Psoas muscle (tissue), 8 donors: ENCODE measurements around the gene HMGN3. TPM values are rescaled to one million over a fixed set of nuclear protein-coding genes. Genes with fewer than 3 reads are reported as not detected.

Experiments
- ATAC-seq, 4 donors: fragments of 200-7000 bp; cut with Tn5 transposase; one replicate each; pipeline ENCODE4 v1.9.1; 2020; ENCODE audit warnings: moderate library complexity in 3 of 4, mild to moderate bottlenecking in 2 of 4
- DNase-seq, 2 donors: peaks; one replicate each; pipeline ENCODE4 v3.0.0-alpha.2; 2020
- H3K27ac ChIP-seq: fragments of 200-600 bp; one replicate; pipeline ENCODE4 v1.8.0; 2022
- H3K27me3 ChIP-seq, 3 donors: fragments of 200-600 bp in 1 of 3; one replicate each; pipeline versions ENCODE4 v1.6.1 to v1.8.0; 2013 to 2022; ENCODE audit warnings: low read length in 2 of 3, mild to moderate bottlenecking in 2 of 3, moderate library complexity in 1 of 3; ENCODE audit not compliant: insufficient read depth in 3 of 3
- H3K36me3 ChIP-seq, 2 donors: fragments of 200-600 bp in 1 of 2; one replicate each; pipeline versions ENCODE4 v1.6.1 to v1.8.0; 2013 to 2022; ENCODE audit warnings: low read depth in 1 of 2, mild to moderate bottlenecking in 1 of 2, moderate library complexity in 1 of 2; ENCODE audit not compliant: insufficient read depth in 1 of 2
- H3K4me1 ChIP-seq: fragments of 200-600 bp; one replicate; pipeline ENCODE4 v1.8.0; 2022
- H3K4me3 ChIP-seq: fragments of 200-600 bp; one replicate; pipeline ENCODE4 v1.8.0; 2022; ENCODE audit warnings: mild to moderate bottlenecking
- H3K9me3 ChIP-seq: fragments of 200-600 bp; one replicate; pipeline ENCODE4 v1.8.0; 2022
- WGBS, 3 donors: extraction: QIAGEN DNeasy Blood & Tissue Kit; methylation state at CpG; one replicate each; pipeline versions ENCODE4 v1.1.6 to v1.1.7; 2013; 5-methylcytosine and 5-hydroxymethylcytosine counted together
- intact Hi-C, 2 donors: fragments of 100-400 bp; cut with DNase I; formaldehyde crosslinking; loops; one replicate each; pipeline versions ENCODE4 v1.11.0 to v1.14.2; 2022
- polyA plus RNA-seq, 3 donors: library from polyadenylated mRNA; stranded (reverse); fragments of 200-250 nt; gene quantifications; one replicate each; pipeline ENCODE4 v1.2.3, GENCODE V29; 2013
- total RNA-seq, 4 donors: library from RNA; stranded (reverse); fragmentation: NEBNext Ultra II Directional in 2 of 4; extraction: Animal tissue kit (Norgen Biotek cat#: 25700) in 2 of 4; gene quantifications; one replicate each; pipeline versions ENCODE4 v1.2.1 to v1.2.4, GENCODE V29; 2021 to 2023
- TF ChIP-seq, protein P1 (sequence below): fragments of 200-600 bp; IDR thresholded peaks from one replicate; pipeline ENCODE4 v1.8.0; 2022; ENCODE audit warnings: antibody characterized with exemption
- donor health status: healthy with polysubstance abuse.
- donor health status: DM: no; HTN: no; CAD: no; lungs with moderate emphysema.
- donor health status: Bipolar disorder and iron deficiency.
- donor health status: healthy.
- donor health status: DM: yes; HTN: yes; CAD: no.
- donor health status: DM: no; HTN: no; CAD: no.
- donor health status: DM: no; HTN: no; CAD: no.
- donor health status: DM: yes; HTN: yes; CAD: no.

HMGN3 gene
- total and polyA plus RNA-seq, 7 donors: 20.5 to 50.1 (median 38.6) TPM

DNA sequence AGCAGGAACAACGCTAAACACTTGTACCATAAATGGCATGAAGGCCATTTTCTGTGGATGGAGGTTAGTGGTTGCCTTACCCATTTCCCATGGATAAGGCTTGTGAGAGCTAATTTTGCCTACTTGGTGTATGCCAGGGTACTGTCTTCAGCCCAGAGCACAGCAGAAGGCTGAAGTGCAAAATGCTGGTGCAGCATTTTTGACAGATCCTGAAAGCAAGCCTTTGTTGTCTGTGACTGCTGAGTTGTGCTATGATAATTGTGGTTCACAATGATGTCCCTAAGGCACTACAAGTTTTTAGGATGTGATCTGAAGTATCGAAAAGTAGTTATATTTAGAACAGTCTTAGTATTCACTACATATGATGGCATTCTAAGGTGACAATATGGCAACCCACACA is 14.7 kb upstream of the HMGN3 start:
- no peak for DNase-seq
- TF ChIP-seq, protein P1, sequence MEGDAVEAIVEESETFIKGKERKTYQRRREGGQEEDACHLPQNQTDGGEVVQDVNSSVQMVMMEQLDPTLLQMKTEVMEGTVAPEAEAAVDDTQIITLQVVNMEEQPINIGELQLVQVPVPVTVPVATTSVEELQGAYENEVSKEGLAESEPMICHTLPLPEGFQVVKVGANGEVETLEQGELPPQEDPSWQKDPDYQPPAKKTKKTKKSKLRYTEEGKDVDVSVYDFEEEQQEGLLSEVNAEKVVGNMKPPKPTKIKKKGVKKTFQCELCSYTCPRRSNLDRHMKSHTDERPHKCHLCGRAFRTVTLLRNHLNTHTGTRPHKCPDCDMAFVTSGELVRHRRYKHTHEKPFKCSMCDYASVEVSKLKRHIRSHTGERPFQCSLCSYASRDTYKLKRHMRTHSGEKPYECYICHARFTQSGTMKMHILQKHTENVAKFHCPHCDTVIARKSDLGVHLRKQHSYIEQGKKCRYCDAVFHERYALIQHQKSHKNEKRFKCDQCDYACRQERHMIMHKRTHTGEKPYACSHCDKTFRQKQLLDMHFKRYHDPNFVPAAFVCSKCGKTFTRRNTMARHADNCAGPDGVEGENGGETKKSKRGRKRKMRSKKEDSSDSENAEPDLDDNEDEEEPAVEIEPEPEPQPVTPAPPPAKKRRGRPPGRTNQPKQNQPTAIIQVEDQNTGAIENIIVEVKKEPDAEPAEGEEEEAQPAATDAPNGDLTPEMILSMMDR: no peak

DNA sequence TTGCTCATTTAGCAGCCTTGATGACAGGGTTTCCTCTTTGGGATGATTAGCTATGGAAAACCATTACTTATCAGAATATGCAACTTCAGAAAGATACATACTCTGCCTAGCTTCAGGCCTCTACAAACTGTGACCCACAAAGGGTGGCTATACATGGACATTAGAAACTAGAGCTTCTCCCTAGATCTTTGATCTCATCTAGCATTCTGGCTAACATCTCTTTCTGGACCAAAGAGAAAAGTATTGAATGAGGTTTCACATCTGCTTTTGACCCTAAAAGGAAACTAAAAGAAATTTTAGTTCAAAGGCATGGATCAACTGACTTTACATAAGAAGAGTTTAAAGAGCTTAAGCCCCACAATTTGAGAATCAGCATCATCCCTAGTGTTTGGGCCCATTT is 12.4 kb upstream of the HMGN3 start:
- no peak overlapping the region for H3K27ac ChIP-seq
- intact Hi-C loops: no loop called here
- H3K36me3 ChIP-seq: no peaks in the 10 kb centered on the region
- ATAC-seq: no peak
- no peak overlapping the region for H3K4me3 ChIP-seq
- no peaks in the 10 kb centered on the region for H3K27me3 ChIP-seq
- no peak for DNase-seq
- TF ChIP-seq, protein P1: no peak
- H3K4me1 ChIP-seq: peaks cover 8% of the 10 kb centered on the region
- H3K9me3 ChIP-seq: no peaks in the 10 kb centered on the region

More for the DNA sequence above, 14.7 kb upstream of the HMGN3 start:
- intact Hi-C loops: no loop called here
- H3K9me3 ChIP-seq: no peaks in the 10 kb centered on the region
- H3K4me3 ChIP-seq: no peak overlapping the region
- no peak overlapping the region for H3K27ac ChIP-seq
- no peaks in the 10 kb centered on the region for H3K27me3 ChIP-seq
- H3K4me1 ChIP-seq: peaks cover 8% of the 10 kb centered on the region
- H3K36me3 ChIP-seq: no peaks in the 10 kb centered on the region
- no peak for ATAC-seq
- WGBS, 3 donors: 77 to 84% (median 80%) methylated on average over 2 of the region's 2 CpGs

DNA sequence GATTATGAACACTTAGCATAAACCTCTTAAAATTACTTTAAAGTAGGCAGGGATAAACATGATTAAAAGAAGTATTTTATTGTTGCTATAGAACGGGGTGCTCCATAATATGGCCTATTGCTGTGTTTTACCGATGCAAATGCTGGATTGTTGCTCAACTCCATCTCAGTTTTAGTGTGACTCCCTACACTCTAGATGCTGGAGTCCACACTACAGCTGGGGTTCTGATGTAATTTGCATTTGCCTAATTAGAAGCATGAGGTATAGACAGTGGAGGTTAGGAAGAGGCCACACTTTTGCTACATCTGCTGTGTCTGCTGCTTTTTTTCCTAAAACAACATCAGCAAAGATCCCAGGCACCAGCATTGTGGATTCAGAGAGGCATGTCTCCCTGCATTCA is 6.7 kb upstream of the HMGN3 start:
- H3K4me1 ChIP-seq: peaks cover 17% of the 10 kb centered on the region
- no peak for ATAC-seq
- H3K36me3 ChIP-seq: no peaks in the 10 kb centered on the region
- TF ChIP-seq, protein P1: no peak
- H3K27me3 ChIP-seq: no peaks in the 10 kb centered on the region
- 81 to 97% (median 83%) methylated on average over 2 of the region's 2 CpGs for WGBS, 3 donors
- H3K27ac ChIP-seq: no peak overlapping the region
- no peak overlapping the region for H3K4me3 ChIP-seq
- no peaks in the 10 kb centered on the region for H3K9me3 ChIP-seq
- DNase-seq: no peak
- intact Hi-C loops: no loop called here

DNA sequence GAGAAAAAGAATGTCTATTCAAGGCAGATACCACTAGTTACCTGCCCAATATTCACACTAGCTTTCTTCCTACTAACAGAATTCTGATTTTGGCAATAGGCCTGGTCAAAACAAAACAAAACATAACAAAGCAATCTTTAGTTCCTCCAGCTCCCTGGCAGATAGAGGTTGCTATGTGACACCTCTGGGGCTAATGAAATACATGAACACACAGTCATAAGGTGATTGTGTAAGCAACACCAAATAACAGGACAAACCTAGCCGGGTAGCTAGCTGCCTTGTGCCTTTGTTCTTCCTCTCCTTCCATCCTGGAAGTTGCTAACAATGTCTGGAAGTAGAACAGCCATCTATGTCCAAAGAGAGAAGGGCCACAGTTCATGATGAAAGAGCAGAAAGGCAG is 6.0 kb upstream of the HMGN3 start:
- ATAC-seq: peak in 2 of 4 donors; percentile 47 to 52

More for the DNA sequence above, 6.0 kb upstream of the HMGN3 start:
- WGBS, 3 donors: 46 to 59% (median 48%) methylated on average over 1 of the region's 1 CpG
- H3K4me3 ChIP-seq: no peak overlapping the region
- H3K9me3 ChIP-seq: no peaks in the 10 kb centered on the region
- no peaks in the 10 kb centered on the region for H3K36me3 ChIP-seq
- DNase-seq: no peak
- TF ChIP-seq, protein P1: no peak
- intact Hi-C loops: no loop called here
- H3K4me1 ChIP-seq: peaks cover 17% of the 10 kb centered on the region
- H3K27ac ChIP-seq: no peak overlapping the region
- no peaks in the 10 kb centered on the region for H3K27me3 ChIP-seq
